Ovary (tissue), 9 donors: ENCODE results near the gene DGKI. TPM values are rescaled to one million over a fixed set of nuclear protein-coding genes. Genes with fewer than 3 reads are reported as not detected.

Source experiments
- DNase-seq, 5 donors: peaks; one replicate each; pipeline ENCODE4 v3.0.0-alpha.2; 2019 to 2020
- H3K27ac ChIP-seq, 2 donors: fragments of 200-600 bp; one replicate each; pipeline versions ENCODE4 v1.5.1 to v1.8.0; 2019 to 2022
- H3K27me3 ChIP-seq: fragments of 200-600 bp; one replicate; pipeline ENCODE4 v1.8.0; 2022
- H3K36me3 ChIP-seq: fragments of 200-600 bp; sonication (generic); one replicate; pipeline ENCODE4 v1.5.1; 2019
- H3K4me1 ChIP-seq: one replicate; pipeline ENCODE4 v1.8.1; 2013; ENCODE audit warnings: mild to moderate bottlenecking, moderate library complexity; ENCODE audit not compliant: insufficient read depth
- H3K4me3 ChIP-seq: fragments of 200-600 bp; sonication (generic); one replicate; pipeline ENCODE4 v1.5.1; 2017
- H3K9me3 ChIP-seq, 2 donors: fragments of 200-600 bp in 1 of 2; sonication (generic) in 1 of 2; one replicate each; pipeline versions ENCODE4 v1.5.1 to v1.8.1; 2013 to 2019; ENCODE audit warnings: mild to moderate bottlenecking in 1 of 2, moderate library complexity in 1 of 2
- CTCF ChIP-seq, 3 donors: fragments of 450-650 bp in 2 of 3; fragments of 200-600 bp in 1 of 3; IDR thresholded peaks; one replicate each; pipeline versions ENCODE4 v1.5.1 to v1.8.0; 2016 to 2022; ENCODE audit warnings: antibody characterized with exemption in 3 of 3, mild to moderate bottlenecking in 1 of 3
- EP300 ChIP-seq: sonication (generic); formaldehyde crosslinking; IDR thresholded peaks from one replicate; pipeline ENCODE4 v1.6.1; 2017; ENCODE audit warnings: antibody characterized with exemption
- POLR2A ChIP-seq: fragments of 450-650 bp; IDR thresholded peaks from one replicate; pipeline ENCODE4 v1.6.1; 2017; ENCODE audit warnings: antibody characterized with exemption, mild to moderate bottlenecking, moderate library complexity
- WGBS, 3 donors: extraction: QIAGEN DNeasy Blood & Tissue Kit in 1 of 3; methylation state at CpG; one replicate each; pipeline versions ENCODE4 v1.1.5 to v1.1.7; 2013 to 2017; 5-methylcytosine and 5-hydroxymethylcytosine counted together
- intact Hi-C, 4 donors: fragments of 100-400 bp; cut with DNase I; formaldehyde crosslinking; loops; one replicate each; pipeline versions ENCODE4 v1.11.0 to v1.15.1; 2022 to 2023
- polyA plus RNA-seq, 2 donors: library from polyadenylated mRNA; stranded (reverse); fragments of 200-250 nt in 1 of 2; fragments of 350-450 nt in 1 of 2; fragmentation: Illumina TruSeq in 1 of 2; extraction: RNeasy Lipid Tissue Mini Kit (QIAGEN cat#74804) in 1 of 2; gene quantifications; one replicate each; pipeline ENCODE4 v1.2.3, GENCODE V29; 2013 to 2014
- total RNA-seq, 7 donors: library from RNA; depleted of rRNA in 2 of 7; stranded (reverse); fragments of >200 nt in 2 of 7; fragmentation: NEBNext Ultra II Directional in 3 of 7; extraction: Animal tissue kit (Norgen Biotek cat#: 25700) in 3 of 7; gene quantifications; one replicate each; pipeline versions ENCODE4 v1.1.0 to v1.2.4, GENCODE V29; 2016 to 2023
- donor health status: DM: no; HTN: no; CAD: no; lungs with moderate emphysema.
- donor health status: DM: no; HTN: no; CAD: no.
- donor health status: Bipolar disorder and iron deficiency.
- donor health status: DM: yes; HTN: yes; CAD: no.
- donor health status: DM: no; HTN: no; CAD: no.
- donor health status: DM: yes; HTN: yes; CAD: no.

The DGKI gene
- total and polyA plus RNA-seq, 9 donors = 0.10 to 1.3 (median 0.29) TPM

GRCh38 chr7:137813541-137813940 is 33.2 kb downstream of the DGKI start:
- H3K27me3 ChIP-seq = no peaks in the 10 kb centered on the region
- WGBS, 3 donors = 90 to 96% (median 94%) methylated on average over 1 of the region's 1 CpG
- no peaks in the 10 kb centered on the region for H3K36me3 ChIP-seq
- no peaks in the 10 kb centered on the region for H3K4me1 ChIP-seq
- H3K4me3 ChIP-seq = no peak overlapping the region
- TF ChIP-seq EP300 (no peak), POLR2A (no peak)
- intact Hi-C loops = no loop called here
- H3K9me3 ChIP-seq = no peaks in the 10 kb centered on the region
- no peak overlapping the region for H3K27ac ChIP-seq
- DNase-seq = no peak

DNA sequence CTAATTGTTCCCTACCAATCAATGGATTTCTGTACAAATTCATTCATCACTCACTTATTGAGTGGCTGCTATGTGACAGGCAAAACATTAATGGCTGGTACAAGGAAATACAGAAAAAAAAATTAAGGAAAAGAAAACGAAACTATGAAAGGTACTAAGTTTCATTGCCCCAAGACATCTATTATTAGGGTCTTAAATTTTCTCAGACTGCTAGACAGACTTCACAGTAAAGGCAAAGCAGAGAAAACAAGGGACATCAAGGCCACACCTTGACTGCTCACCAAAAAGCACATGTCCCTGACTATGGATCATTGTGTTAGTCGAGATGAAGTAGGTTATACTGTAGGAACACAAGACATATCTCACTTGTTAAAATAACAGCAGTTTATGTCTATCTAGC is 36.5 kb downstream of the DGKI start:
- intact Hi-C loops = no loop called here
- H3K27me3 ChIP-seq = no peaks in the 10 kb centered on the region
- TF ChIP-seq CTCF (IDR thresholded peaks at IDR 0.05) (no peak), POLR2A (no peak), EP300 (no peak)

GRCh38 chr7:137804836-137805235 is 41.9 kb downstream of the DGKI start:
- TF ChIP-seq EP300 (no peak), CTCF (IDR thresholded peaks at IDR 0.05) (no peak), POLR2A (no peak)
- intact Hi-C loops = no loop called here
- Histone ChIP-seq H3K27ac (no peak overlapping the region), H3K9me3 (no peaks in the 10 kb centered on the region), H3K36me3 (no peaks in the 10 kb centered on the region), H3K4me1 (no peaks in the 10 kb centered on the region), H3K4me3 (no peak overlapping the region), H3K27me3 (no peaks in the 10 kb centered on the region)
- WGBS, 3 donors = 67 to 71% (median 68%) methylated on average over 2 of the region's 2 CpGs
- DNase-seq = no peak

More for the DNA sequence above, 36.5 kb downstream of the DGKI start:
- H3K36me3 ChIP-seq = no peaks in the 10 kb centered on the region
- H3K4me1 ChIP-seq = no peaks in the 10 kb centered on the region
- no peaks in the 10 kb centered on the region for H3K9me3 ChIP-seq
- WGBS, 3 donors = 82 to 91% (median 90%) methylated on average over 2 of the region's 2 CpGs
- no peak overlapping the region for H3K27ac ChIP-seq
- no peak for DNase-seq
- no peak overlapping the region for H3K4me3 ChIP-seq

- H3K4me1 ChIP-seq = no peaks in the 10 kb centered on the region
- TF ChIP-seq POLR2A = no peak
- TF ChIP-seq CTCF (IDR thresholded peaks at IDR 0.05) = no peak
- no peak for TF ChIP-seq EP300
- no peaks in the 10 kb centered on the region for H3K9me3 ChIP-seq
- 82 to 85% (median 84%) methylated on average over 1 of the region's 1 CpG for WGBS, 3 donors
- no peaks in the 10 kb centered on the region for H3K36me3 ChIP-seq
- intact Hi-C loops = no loop called here
- H3K27ac ChIP-seq = no peak overlapping the region
- H3K4me3 ChIP-seq = no peak overlapping the region
- no peak for DNase-seq
- H3K27me3 ChIP-seq = no peaks in the 10 kb centered on the region
These were observed 45.3 kb downstream of the DGKI start for GRCh38 chr7:137801491-137801890.

- 69 to 76% (median 75%) methylated on average over 1 of the region's 1 CpG for WGBS, 3 donors
- Histone ChIP-seq H3K36me3 (no peaks in the 10 kb centered on the region), H3K4me1 (no peaks in the 10 kb centered on the region), H3K27me3 (no peaks in the 10 kb centered on the region), H3K27ac (no peak overlapping the region), H3K4me3 (no peak overlapping the region), H3K9me3 (no peaks in the 10 kb centered on the region)
- DNase-seq = no peak
- TF ChIP-seq EP300 (no peak), POLR2A (no peak), CTCF (IDR thresholded peaks at IDR 0.05) (no peak)
- intact Hi-C loops = no loop called here
These were observed 45.8 kb downstream of the DGKI start for GRCh38 chr7:137801003-137801402.
